ENCODE data around the gene MAST4. TPM values are rescaled to one million over a fixed set of nuclear protein-coding genes. Genes with fewer than 3 reads are reported as not detected.

The MAST4 gene
- total RNA-seq, 1 experiment from 2014 or later, result 10.9 TPM

DNA sequence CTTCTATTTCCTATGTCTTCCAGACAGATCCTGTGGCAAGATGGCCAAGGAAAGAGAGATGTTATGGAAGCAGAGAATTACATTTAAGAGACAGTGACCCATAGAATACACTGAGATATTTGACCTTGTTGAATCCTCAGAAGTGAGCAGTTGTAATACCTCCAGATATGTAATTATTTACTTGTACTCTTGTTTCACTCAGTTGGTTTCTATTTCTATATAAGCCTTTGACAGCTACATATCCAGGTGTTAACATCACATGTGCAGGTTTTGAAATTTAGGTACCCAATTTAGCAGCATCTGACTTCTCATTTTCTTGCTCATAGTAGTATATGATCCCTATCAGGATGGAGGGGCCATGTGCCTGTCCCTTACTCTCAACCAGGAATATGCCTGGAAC is 330.9 kb downstream of the MAST4 start:
- CTCF ChIA-PET, result no interaction called here
- no peaks in the 10 kb centered on the region for H3K27me3 Mint-ChIP-seq (ENCODE audit: unreplicated experiment)
- H3K4me1 Mint-ChIP-seq (ENCODE audit: low read depth, unreplicated experiment), result no peaks in the 10 kb centered on the region
- no peak overlapping the region for H3K27ac Mint-ChIP-seq (ENCODE audit: unreplicated experiment)
- no peak for DNase-seq
- no peaks in the 10 kb centered on the region for H3K9me3 Mint-ChIP-seq (ENCODE audit: low read depth, unreplicated experiment)
- H3K4me3 Mint-ChIP-seq (ENCODE audit: low read depth, unreplicated experiment), result no peak overlapping the region
- TF ChIP-seq, protein P1, sequence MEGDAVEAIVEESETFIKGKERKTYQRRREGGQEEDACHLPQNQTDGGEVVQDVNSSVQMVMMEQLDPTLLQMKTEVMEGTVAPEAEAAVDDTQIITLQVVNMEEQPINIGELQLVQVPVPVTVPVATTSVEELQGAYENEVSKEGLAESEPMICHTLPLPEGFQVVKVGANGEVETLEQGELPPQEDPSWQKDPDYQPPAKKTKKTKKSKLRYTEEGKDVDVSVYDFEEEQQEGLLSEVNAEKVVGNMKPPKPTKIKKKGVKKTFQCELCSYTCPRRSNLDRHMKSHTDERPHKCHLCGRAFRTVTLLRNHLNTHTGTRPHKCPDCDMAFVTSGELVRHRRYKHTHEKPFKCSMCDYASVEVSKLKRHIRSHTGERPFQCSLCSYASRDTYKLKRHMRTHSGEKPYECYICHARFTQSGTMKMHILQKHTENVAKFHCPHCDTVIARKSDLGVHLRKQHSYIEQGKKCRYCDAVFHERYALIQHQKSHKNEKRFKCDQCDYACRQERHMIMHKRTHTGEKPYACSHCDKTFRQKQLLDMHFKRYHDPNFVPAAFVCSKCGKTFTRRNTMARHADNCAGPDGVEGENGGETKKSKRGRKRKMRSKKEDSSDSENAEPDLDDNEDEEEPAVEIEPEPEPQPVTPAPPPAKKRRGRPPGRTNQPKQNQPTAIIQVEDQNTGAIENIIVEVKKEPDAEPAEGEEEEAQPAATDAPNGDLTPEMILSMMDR (IDR thresholded peaks at IDR 0.05; ENCODE audit: unreplicated experiment), result no peak
- no peaks in the 10 kb centered on the region for H3K36me3 Mint-ChIP-seq (ENCODE audit: insufficient read depth, unreplicated experiment)
- intact Hi-C loops (cut with micrococcal nuclease; ENCODE audit: unreplicated experiment), result no loop called here
- no TSS peak for BruUV-seq (replicated peaks)

DNA sequence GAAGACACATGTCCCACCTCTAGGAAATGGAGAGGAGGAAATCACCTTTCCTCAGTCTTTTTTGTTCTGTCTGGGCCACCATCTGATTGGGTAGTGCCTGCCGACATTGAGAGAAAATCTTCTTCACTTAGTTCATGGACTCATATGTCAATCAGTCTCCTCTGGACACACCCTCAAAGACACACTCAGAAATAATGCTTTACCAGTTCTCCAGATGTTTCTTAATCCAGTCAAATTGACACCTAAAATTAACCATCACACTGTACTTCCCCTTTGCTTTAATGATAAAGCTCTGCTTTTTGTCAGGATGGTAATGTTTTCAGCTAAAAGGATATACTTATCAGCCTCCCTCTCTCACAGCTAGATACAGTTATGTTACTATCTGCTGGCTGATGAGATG is 333.1 kb downstream of the MAST4 start:
- no TSS peak for BruUV-seq (replicated peaks)

DNA sequence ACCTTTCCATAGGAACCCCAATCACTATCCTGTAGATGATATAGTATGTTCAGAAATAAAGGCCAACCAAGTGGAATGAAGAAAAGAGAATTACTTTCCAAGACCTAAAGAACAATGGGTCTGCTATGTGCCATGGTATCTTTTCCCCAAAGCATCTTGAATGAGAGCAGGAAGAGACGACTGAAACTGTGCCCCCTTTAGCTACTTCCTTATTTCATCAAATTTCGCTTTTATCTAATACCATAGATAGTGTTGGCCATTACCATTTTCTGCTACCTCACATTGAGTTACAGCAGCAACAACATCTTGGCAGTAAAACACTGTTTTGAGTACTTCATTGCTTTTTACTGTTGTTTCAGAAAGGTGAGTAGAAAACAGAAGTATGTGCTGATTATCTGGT is 333.8 kb downstream of the MAST4 start:
- no TSS peak for BruUV-seq (replicated peaks)

More for the DNA sequence above, 333.1 kb downstream of the MAST4 start:
- CTCF ChIA-PET, result no interaction called here
- no peak overlapping the region for H3K4me3 Mint-ChIP-seq (ENCODE audit: low read depth, unreplicated experiment)
- no peaks in the 10 kb centered on the region for H3K36me3 Mint-ChIP-seq (ENCODE audit: insufficient read depth, unreplicated experiment)
- intact Hi-C loops (cut with micrococcal nuclease; ENCODE audit: unreplicated experiment), result no loop called here
- H3K9me3 Mint-ChIP-seq (ENCODE audit: low read depth, unreplicated experiment), result no peaks in the 10 kb centered on the region
- H3K4me1 Mint-ChIP-seq (ENCODE audit: low read depth, unreplicated experiment), result peaks cover 9% of the 10 kb centered on the region
- TF ChIP-seq, protein P1 (IDR thresholded peaks at IDR 0.05; ENCODE audit: unreplicated experiment), result no peak
- no peak for DNase-seq
- no peak overlapping the region for H3K27ac Mint-ChIP-seq (ENCODE audit: unreplicated experiment)
- H3K27me3 Mint-ChIP-seq (ENCODE audit: unreplicated experiment), result no peaks in the 10 kb centered on the region

DNA sequence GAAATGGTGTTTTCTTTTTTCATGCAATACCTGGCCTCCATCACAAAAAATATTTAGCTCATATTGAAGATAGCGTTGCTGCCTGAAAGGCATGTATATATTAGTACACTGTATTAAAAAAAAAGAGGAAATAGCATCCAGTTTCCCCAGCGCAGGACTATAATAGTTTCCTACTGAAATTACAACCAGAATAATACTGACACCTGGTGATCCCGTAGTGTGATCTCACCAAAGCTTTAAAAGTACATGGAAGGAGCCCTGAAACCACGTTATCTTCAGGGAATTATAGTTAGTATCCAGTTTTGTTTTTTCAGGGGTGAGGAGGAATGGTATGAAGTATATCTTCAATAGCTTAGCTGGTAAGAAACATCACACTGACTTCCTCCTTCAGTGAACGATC is 335.5 kb downstream of the MAST4 start:
- DNase-seq, result no peak
- no peak overlapping the region for H3K4me3 Mint-ChIP-seq (ENCODE audit: low read depth, unreplicated experiment)
- no peaks in the 10 kb centered on the region for H3K9me3 Mint-ChIP-seq (ENCODE audit: low read depth, unreplicated experiment)
- H3K36me3 Mint-ChIP-seq (ENCODE audit: insufficient read depth, unreplicated experiment), result no peaks in the 10 kb centered on the region
- peaks cover 9% of the 10 kb centered on the region for H3K4me1 Mint-ChIP-seq (ENCODE audit: low read depth, unreplicated experiment)
- CTCF ChIA-PET, result interaction anchor here (1.3 kb wide), 1 partner anchor 117 kb away, joined by 3 read pairs; no protein-coding TSS in a partner anchor
- intact Hi-C loops (cut with micrococcal nuclease; ENCODE audit: unreplicated experiment), result no loop called here
- H3K27ac Mint-ChIP-seq (ENCODE audit: unreplicated experiment), result no peak overlapping the region
- TF ChIP-seq, protein P1 (IDR thresholded peaks at IDR 0.05; ENCODE audit: unreplicated experiment), result no peak
- no TSS peak for BruUV-seq (replicated peaks)
- H3K27me3 Mint-ChIP-seq (ENCODE audit: unreplicated experiment), result no peaks in the 10 kb centered on the region

More for the DNA sequence above, 333.8 kb downstream of the MAST4 start:
- intact Hi-C loops (cut with micrococcal nuclease; ENCODE audit: unreplicated experiment), result no loop called here
- no peak for DNase-seq
- Mint-ChIP-seq H3K4me1 (ENCODE audit: low read depth, unreplicated experiment) (peaks cover 9% of the 10 kb centered on the region), H3K9me3 (ENCODE audit: low read depth, unreplicated experiment) (no peaks in the 10 kb centered on the region), H3K36me3 (ENCODE audit: insufficient read depth, unreplicated experiment) (no peaks in the 10 kb centered on the region), H3K27ac (ENCODE audit: unreplicated experiment) (no peak overlapping the region), H3K27me3 (ENCODE audit: unreplicated experiment) (no peaks in the 10 kb centered on the region), H3K4me3 (ENCODE audit: low read depth, unreplicated experiment) (no peak overlapping the region)
- CTCF ChIA-PET, result no interaction called here
- TF ChIP-seq, protein P1 (IDR thresholded peaks at IDR 0.05; ENCODE audit: unreplicated experiment), result no peak
